ENCODE data around the gene CCDC121. TPM values are rescaled to one million over a fixed set of nuclear protein-coding genes. Genes with fewer than 3 reads are reported as not detected.

Gene CCDC121
- total and polyA plus RNA-seq, 9 of the 15 experiments (the other 6 are each of a cell fraction or from before 2014, with no cell fraction given), result 2.2 to 4.7 (median 4.1) TPM

DNA sequence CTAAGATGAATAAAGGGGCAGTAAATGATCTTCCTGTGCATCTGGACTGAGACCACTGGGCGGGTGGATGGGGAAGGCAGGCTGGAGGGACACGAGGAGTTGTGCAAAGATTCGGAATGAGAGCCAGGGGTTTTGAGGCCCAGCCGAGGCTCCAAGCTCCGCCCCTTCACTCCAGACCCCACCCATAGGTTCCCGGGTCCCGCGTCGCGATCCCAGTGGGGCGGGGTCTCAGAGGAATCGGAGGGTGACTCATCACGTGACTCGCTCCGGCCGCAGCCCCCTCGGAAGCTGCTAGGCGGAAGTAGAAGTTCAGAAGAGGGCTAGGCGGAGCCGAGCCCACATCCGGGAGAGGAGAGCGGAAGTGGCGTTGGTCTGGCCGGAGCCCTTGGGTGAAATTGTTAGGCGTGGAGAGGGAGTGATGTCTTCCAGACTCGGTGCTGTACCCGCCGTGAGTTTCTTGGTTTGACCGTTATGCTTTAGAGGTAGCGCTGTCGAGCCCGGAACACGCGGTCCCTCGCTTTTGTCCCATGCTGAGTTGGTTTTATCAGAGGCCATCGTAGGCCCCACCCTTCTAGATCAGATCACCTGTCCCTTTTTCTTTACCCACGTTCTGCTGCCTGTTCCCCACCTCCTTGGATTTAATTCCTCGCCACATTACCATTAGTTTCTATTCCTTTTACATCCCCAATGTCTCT is 46.0 kb downstream of the CCDC121 start, which contains the start of gene ZNF512 (continued):
- TF ChIP-seq ARID1B (IDR thresholded peaks at IDR 0.05), result peak; percentile 38
- TF ChIP-seq RBM14 (IDR thresholded peaks at IDR 0.05; ENCODE audit: borderline replicate concordance, insufficient read depth, low read depth, low read length), result no peak
- TF ChIP-seq PHTF2 (CRISPR knock-in tag; IDR thresholded peaks at IDR 0.05), result no peak
- no peak for TF ChIP-seq ZNF780A (CRISPR knock-in tag; IDR thresholded peaks at IDR 0.05)
- TF ChIP-seq L3MBTL2 (IDR thresholded peaks at IDR 0.05), result peak; percentile 89
- peak; percentile 46; the same call in 1 of the 2 replicates for TF ChIP-seq MTA1 (IDR thresholded peaks at IDR 0.05; ENCODE audit: borderline replicate concordance)
- no peak for TF ChIP-seq ZBTB34 (CRISPR knock-in tag; IDR thresholded peaks at IDR 0.05)
- TF ChIP-seq NFYB (IDR thresholded peaks at IDR 0.05; ENCODE audit: extremely low read depth, insufficient read length), result peak; percentile 74
- no peak for TF ChIP-seq ZNF134 (CRISPR knock-in tag; conservative IDR thresholded peaks at IDR 0.05)
- TF ChIP-seq, protein P1, sequence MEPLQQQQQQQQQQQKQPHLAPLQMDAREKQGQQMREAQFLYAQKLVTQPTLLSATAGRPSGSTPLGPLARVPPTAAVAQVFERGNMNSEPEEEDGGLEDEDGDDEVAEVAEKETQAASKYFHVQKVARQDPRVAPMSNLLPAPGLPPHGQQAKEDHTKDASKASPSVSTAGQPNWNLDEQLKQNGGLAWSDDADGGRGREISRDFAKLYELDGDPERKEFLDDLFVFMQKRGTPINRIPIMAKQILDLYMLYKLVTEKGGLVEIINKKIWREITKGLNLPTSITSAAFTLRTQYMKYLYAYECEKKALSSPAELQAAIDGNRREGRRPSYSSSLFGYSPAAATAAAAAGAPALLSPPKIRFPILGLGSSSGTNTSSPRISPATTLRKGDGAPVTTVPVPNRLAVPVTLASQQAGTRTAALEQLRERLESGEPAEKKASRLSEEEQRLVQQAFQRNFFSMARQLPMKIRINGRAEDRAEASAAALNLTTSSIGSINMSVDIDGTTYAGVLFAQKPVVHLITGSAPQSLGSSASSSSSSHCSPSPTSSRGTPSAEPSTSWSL (CRISPR knock-in tag; IDR thresholded peaks at IDR 0.05; ENCODE audit: borderline replicate concordance), result no peak
- TF ChIP-seq, protein P2, sequence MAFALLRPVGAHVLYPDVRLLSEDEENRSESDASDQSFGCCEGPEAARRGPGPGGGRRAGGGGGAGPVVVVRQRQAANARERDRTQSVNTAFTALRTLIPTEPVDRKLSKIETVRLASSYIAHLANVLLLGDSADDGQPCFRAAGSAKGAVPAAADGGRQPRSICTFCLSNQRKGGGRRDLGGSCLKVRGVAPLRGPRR (CRISPR knock-in tag; IDR thresholded peaks at IDR 0.05), result no peak
- TF ChIP-seq ZBTB11 (CRISPR knock-in tag; IDR thresholded peaks at IDR 0.05), result peak in 2 of 3 experiments; percentile 10 to 89; a peak in 2 of 6 replicates
- TF ChIP-seq RAD51 (IDR thresholded peaks at IDR 0.05; ENCODE audit: borderline replicate concordance, low read depth), result peak; percentile 99
- TF ChIP-seq, protein P3, sequence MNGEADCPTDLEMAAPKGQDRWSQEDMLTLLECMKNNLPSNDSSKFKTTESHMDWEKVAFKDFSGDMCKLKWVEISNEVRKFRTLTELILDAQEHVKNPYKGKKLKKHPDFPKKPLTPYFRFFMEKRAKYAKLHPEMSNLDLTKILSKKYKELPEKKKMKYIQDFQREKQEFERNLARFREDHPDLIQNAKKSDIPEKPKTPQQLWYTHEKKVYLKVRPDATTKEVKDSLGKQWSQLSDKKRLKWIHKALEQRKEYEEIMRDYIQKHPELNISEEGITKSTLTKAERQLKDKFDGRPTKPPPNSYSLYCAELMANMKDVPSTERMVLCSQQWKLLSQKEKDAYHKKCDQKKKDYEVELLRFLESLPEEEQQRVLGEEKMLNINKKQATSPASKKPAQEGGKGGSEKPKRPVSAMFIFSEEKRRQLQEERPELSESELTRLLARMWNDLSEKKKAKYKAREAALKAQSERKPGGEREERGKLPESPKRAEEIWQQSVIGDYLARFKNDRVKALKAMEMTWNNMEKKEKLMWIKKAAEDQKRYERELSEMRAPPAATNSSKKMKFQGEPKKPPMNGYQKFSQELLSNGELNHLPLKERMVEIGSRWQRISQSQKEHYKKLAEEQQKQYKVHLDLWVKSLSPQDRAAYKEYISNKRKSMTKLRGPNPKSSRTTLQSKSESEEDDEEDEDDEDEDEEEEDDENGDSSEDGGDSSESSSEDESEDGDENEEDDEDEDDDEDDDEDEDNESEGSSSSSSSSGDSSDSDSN (IDR thresholded peaks at IDR 0.05; ENCODE audit: borderline replicate concordance in 1 of 2, low read depth in 2 of 2, low read length in 2 of 2), result no peak
- peak; percentile 34 to 50; a peak in 2 of 4 replicates for TF ChIP-seq NRF1 (conservative IDR thresholded peaks at IDR 0.05 in 1 of 2, IDR thresholded peaks at IDR 0.05 in 1 of 2)
- TF ChIP-seq NEUROD1 (IDR thresholded peaks at IDR 0.05; ENCODE audit: borderline replicate concordance, low read depth, low read length, partially characterized antibody), result peak; percentile 13
- peak; percentile 97 for TF ChIP-seq ELF1 (tag; IDR thresholded peaks at IDR 0.05)

Data from K562 (cell line).